NCI-H524 (cell line): ENCODE results near the gene RNF152.

ENCODE experiments used
- DNase-seq, 2 experiments: peaks; one replicate each; lab custom pipeline; 2025; lab: John Stamatoyannopoulos, UW

Gene RNF152

DNA sequence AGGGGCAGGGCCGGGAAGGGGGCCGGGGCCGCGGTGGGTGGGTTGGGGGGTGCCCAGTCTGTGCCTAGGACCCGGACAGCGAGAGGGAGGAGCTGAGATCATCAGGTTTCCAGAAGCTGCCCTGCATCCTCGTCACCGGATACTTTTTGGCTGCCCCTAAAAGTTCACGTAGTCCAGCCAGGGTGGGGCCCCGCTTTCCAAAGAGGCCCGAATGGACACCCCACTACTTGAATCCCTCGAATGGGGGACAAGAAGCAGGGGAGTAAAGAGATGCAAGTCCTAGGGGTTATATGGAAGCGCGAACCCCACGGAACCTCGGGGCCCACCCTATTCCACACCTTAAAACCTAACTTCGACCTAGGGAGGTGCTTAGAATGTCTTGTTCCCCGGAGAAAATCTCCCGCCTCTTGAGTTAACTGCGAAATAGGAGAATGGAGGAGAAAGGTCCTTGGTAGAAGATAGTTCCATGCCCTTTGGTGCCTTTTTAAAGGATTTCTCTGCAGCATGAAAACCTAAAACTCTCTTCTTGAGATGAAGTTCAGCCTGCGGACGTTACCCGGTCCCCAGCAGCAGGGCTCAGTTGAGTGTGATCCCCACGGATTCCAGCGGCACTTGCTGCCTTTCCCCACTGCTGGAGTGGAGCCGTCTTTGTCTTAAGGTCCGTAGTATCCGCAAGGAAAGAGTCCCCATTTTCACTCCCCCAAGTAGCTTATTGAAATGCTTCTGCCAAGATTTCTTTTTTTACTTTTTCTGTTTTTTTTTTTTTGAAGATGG is 2.1 kb upstream of the RNF152 start:
- no peak for DNase-seq

DNA sequence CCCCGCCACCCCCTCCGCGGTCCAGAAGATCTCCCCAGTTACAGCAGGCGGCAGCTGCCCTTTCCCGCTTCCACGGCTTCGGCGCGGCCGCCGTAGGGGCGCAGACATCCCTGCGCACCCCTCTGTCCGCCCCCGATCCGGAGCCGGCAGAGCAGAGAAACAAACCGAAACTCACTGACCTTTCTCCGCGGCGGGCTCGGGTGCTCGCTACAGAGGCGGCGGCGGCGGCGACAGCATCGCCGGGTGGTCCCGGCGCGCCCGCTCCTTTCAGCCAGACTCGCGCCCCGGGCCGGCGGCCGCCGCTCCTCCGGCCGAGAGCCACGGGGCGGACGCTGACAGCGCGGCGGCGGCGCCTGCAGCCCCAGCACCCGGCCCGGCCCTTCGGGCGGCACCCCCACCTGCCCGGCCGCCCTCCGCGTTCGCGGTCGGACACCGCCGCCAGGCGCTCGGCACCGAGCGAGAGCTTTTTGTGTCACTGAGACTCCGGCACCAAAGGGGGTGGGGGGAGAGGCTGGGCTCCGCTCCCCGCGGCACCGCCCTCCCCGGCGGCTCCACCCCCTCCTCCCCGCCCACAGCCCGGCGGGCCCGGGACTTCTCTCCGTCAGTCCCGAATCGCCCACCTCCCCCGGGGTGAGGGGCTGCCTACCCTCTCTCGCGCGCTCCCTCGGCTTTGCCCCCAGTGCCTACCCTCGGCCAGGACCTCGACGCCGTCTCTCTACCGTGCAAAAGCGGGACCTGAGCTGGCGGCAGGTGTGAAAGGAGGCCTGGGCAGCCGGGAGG is 1.4 kb upstream of the RNF152 start:
- peak; percentile 37 to 61 for DNase-seq

DNA sequence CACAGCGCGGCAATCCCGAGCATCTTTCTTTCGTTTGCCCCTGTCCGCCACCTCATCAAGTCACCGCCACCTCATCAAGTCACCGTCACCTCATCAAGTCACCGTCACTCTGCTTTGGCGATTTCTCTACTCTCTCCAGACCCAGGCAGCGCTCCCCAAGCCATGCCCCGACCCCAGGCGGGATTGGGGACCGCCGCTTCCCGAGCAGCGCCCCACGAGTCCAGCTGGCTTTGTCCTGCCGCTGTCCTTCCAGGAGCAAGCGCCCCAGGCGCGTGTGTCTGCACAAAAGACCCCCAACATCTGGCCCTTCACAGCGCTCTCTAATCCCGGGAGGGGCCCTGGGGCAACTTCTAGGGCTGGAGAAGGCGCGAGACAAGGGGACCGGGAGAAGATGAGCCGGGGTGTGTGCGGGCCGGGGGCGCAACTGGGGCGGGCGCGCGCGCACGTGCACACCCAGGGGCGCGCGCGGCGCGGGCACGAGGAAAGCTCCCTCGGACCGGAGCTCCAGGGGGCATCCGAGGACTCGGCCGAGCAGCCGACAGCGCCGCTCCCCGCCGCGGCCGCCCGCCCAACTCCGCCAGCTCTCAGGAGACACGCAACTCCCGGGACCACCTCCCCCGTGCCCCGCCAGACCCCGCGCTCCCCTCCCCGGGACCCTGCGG is 633 bp upstream of the RNF152 start:
- peak; percentile 23 to 65 for DNase-seq

DNA sequence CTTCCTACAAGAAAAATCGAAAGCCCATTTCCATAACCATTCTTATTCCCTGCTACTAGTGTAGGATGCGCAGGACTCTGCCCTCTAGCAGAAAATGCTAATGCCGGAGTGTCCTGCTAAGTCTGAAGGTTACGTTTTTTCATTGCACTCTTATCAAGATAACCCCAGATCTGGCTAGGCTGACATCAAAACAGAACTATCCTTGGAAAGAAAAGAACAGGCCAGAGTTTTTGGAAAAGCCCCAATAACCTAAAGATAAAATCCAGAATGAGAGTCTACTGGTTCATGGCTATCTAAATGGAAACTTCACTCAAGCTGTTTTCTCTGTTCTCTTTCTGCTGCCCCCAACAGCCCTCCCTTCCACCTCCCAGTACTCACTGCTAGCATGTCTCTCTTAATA is 913 bp downstream of the RNF152 start:
- DNase-seq: no peak

DNA sequence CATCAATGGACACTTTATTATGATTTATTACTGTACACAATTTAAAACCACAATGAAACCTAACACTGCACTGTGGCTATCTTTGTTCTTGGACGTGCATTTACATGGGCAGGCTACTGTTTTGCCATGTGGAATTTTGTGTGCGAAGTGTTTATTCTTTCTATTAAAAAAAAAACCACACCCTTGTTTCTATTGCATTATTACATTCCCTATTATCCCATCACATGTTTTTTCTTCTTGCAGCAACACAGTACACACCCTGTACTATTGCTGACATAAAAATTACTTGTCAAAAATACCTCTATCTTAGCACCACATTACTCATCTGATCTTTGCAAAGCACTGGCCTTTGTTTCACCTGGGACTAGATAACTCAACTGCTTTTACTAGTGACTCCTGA is 1.5 kb downstream of the RNF152 start:
- no peak for DNase-seq

DNA sequence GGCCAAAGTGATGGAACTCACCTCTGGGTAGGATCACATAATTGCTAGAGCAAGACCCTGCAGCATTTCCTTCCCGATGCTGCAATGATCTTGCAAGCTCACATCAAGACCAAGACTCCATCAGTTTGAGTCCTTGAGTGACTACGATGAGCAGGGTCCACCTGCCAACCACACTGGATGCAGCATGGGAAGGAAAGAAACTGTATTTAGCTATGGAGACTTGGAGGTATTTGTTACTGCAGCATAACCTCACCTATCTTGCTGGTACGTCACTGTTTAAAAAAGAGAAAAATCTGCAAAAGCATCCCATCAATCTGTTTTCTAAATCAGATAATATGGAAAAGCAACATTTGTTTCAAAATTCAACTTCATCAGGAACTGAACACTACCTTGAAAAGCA is 2.5 kb downstream of the RNF152 start:
- no peak for DNase-seq

DNA sequence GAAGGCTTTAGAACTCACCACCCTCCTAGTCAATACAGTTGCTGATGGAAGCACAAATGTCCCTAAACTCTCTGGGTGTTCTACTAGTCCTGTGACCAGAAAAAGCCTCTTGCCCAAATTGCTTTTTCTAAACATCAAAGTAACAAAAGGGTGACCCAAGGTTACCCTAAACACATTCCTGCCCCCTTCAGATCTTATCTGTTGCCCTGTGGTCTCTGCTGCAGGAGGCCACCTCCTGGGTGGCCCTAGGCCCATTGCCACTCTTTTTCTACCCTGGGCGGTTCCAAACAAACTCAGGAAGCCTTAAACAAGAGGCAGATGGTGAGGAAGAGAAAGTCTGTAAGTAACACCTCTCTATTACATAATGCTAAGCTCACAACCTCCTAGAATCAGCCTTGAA is 3.3 kb downstream of the RNF152 start:
- no peak for DNase-seq

DNA sequence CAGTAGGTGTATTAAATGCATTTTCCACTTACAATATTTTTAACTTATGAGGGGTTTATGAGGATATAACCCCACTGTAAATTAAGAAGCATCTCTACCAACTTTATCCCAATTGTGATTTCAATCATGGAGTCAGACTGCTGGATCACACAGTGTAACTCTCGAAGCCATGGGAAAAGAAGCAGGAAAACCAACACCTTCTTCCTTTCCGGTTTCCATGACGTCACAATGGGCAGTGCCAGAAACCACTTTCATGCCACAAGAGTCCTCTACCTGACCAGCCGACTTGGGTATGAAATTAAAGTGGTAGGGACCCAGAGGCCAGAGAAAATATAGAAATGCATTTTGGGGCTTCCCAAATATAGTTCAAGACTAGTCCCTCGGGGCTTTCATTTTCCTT is 4.2 kb downstream of the RNF152 start:
- DNase-seq: no peak

DNA sequence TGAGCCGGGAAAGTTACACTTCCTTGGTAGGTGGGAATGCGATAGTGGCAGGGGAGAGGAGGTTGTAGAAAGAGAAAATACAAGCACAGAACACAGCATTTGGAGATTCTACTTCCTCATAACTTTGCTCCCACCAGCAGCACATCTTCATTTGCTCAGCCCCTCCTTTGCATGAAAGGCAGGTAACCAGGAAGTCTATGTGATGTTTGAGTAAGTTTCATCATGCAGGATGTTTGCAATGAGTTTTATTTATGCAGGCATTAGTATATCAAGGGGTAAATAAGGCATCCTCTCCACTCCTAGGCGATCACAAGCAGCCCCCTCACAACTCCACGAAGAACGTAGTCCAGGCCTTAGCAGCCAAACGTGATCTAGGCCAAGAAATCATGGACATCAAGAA is 5.0 kb downstream of the RNF152 start:
- no peak for DNase-seq

DNA sequence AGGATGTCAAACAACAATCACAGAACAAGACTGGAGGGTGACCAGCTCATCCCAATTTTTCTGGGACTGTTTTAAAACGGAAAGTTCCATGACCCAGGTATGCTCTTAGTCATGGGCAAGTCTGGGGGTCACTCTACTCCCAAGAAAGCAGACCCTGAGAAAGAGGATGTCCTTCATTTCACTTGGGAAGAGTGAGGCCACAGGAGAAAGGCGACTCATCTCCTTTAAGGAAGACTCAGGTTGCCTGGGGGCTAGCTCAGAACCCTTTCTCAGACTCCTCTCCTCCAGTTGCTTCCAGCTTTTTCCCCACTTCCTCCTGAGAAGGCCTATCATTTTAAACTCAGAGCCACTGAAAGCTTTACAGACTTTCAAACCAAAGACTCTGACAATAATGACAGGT is 9.3 kb downstream of the RNF152 start:
- DNase-seq: no peak

DNA sequence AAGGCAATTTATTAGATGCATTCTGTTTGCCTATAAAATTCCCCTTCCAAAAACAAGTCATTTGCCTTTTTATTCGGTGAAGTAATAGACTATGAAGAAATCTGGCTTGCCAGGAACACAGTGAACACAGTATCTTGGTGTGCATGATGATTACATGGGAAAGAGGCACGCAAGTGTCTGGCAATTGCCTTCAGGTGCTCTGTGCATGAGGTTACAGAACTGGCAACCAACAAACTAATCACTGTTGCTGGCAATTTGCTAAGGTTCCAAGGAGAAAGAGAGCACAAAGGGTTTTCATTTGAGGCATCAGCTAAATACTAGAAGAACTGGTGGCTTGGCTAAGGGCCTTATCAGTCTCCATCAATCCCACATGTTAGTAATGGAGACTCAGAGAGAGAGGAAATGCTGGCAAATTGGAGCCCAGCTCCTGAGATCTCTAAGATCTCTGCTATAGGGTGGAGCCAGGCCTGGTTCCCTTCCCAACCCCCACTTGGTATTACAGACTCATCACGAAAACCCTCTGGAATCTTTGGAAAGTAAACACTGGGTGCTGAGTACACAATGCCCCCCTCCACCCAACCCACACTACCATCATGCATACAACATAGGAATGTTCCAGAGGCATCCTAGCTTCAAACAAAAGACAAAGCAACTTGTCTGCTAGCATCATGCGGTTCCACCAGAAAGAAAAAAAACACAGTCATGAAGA is 10.4 kb downstream of the RNF152 start:
- DNase-seq: no peak

DNA sequence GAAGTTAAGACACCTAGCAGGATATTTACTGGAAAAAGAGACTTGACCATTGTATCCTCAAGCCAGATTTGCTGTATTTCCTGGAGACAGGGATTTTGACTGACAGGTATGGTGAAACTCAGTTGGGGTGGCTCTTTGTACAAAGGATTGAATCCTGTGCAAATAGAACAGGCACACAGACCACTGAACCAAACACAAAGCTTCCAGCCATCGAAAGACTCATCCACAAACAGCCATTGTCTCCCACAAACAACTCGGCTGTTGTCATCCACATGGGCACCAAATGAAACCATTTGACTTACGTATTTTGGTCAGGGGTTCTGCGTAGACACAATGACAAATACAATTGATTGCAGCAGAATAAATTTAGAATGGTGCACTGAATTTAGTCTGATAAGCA is 15.9 kb downstream of the RNF152 start:
- DNase-seq: no peak

DNA sequence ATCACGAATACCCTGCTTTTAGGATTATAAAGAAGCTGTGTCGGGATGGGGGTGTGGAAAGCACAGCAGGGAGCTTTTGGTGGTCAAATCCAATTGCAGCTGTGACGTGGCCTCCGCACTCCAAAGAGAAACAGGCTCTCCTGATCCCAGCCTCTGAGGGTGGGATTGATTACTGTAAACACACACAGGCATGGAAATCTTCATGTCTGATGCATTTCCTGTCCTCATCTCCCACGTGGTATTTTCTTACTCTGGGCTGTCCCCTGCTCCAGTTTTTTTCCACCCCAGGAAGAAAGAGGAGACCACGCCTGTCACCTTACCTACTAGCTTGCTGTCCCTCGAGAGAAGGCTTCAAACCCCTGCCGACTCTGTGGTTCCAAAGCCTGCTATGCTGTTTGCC is 22.7 kb downstream of the RNF152 start:
- no peak for DNase-seq

DNA sequence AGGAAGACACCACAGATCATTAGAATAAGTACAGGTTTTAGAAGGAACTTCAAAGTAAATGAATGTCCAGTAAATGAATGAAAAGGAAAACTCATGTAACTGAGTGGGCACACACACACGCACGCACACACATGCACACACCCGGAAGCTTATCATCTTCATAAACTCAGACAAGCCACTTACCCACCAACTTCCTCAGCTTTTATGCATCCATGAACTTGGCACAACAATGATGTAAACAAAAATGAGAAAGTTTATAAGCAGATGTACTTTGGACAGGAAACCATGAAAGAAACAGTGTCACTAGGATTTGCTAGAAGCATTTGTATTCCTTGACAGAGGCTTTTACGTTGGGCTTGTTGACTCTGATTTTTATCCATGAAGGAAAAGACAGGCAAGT is 23.2 kb downstream of the RNF152 start:
- no peak for DNase-seq

DNA sequence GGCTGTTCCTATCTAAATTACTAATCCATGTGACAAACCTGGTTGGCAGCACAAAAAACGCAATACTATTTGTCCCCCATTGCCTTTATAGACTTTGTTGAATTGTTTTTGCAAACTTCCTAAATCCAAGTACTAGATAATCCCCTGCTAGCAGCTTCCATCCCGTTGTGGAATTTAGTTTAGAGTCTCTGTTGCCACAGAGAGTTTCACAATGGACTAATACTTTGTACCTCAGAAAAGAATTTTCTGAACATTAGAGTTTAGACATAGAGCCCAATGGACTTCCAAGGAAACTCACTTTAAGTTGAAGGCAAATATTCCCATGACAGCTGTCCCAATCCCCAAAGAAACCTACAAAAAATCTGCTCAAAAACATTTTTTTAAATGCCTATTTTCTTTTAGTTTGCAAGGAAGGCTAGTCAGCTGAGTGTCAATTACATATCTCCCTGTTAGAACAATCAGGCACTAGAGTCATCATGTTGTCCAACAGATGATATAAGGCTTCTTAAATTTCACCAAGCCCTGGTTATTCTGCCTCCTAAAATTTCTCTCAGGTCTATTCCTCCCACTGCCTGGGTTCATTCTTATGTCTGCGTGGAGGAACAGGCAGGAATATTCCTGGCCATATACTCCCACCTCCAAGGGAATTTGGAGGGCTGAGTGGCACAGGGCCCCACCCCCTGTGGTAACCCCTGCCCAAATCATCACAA is 27.2 kb downstream of the RNF152 start:
- DNase-seq: no peak

DNA sequence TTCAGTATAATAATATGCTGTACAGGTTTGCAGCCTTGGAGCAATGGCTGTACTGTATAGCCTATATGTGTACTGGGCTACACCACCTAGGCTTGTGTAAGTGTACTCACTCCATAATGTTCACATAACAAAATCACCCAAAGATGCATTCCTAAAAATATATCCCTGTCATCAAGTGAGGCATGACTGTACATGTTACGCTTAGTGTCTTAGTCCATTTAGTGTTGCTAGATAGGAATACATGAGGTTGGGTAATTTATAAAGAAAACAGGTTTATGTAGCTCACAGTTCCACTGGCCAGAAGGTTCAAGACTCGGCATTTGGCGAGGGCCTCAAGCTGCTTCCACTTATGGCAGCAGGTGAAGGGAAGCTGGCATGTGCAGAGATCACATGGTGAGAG is 31.4 kb downstream of the RNF152 start:
- no peak for DNase-seq

DNA sequence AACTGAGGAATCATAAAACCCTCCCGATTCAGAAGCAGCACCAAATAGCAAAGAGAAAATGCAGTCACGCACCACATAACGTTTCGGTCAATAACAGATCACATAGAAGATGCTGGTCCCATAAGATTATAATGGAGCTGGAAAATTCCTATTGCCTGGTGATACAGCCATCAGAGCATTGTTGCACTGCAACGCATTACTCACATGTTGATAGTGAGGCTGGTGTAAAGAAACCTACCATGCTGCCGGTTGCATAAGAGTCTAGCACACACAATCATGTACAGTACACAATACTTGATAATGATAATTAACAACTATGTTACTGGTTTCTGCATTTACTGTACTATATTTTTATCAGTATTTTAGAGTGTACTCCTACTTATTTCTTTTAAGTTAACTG is 32.5 kb downstream of the RNF152 start:
- DNase-seq: no peak

DNA sequence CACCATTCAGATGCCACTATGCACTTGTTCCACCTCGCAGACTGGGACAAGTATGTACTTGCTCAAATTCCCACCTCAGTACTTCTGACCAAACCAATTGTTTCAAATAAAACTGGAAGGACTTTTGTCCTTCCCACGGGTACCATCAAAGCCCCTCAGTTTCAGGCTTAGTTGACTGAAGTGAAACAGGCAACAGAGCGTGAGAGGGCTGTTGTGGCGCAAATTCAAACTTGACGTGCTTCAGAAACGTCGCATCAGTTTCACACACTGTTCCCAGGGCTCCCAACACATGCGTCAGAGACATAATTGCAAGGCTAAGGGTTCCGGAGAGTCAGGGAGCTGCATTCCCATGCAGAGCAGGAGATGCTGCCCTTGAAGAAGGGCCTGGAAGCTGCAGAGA is 33.7 kb downstream of the RNF152 start:
- DNase-seq: no peak

DNA sequence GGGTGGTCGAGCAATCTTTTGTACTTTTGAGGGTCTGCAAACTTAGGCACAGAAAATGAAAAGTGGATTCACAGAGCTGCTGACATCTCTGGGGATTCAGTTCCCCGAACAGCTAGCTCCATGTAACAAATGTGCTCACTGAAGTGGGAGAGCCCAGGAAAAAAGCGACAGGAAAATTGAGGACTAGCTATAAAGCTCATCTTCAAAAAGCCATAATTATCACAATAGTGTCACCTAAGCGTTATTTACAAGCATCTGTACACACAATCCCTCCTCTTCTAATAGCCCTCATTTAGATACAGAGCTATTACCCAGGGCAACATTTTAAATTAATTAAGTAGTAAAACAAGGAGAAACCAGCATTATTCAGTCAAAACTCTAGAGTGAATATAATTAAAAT is 36.1 kb downstream of the RNF152 start:
- DNase-seq: no peak

DNA sequence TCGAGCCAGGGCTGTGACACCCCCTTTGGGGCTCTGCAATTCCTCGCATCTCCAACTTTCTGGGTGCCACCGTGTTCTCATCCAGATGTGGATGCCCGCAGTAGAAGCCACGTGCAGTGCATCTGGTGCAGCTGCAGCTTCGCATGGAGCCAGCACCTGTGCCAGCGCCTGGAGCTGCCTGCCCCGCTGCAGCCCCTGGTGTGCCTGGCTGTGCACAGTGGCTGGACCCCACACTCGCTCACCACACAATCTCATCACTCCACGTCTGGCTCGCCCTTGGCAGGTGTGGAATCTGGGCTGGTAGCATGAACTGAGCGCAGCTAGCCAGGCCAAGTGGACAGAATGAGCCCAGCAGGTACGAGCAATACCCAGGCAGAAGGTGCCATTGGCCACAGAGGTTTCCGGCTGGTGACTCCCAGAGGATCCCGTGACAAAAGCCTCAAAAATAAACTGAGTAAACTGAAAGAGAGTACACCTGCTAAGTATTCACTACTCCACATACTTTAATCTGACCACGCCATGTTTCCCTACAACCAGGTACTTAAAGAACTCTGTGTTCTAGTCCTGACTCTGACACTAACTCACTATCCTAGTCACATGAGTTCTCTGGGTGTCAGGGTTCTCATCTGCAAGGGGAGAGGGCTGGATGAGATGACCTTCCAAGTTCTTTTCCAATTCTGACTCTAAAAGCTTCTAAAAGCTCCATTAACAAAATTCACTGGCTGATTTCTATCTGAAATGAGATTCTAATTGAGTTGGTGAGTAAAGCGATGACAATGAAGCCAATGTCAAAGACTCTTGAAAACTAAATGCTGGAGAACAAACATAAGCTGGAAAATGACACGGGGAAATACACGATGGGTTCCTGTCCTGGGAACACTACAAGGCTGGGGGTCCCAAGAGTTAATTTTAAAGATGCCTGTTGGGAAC is 37.1 kb downstream of the RNF152 start:
- no peak for DNase-seq
